Nephron progenitor cell (in vitro differentiated cells): ENCODE data around the gene KRTAP5-8.
"Not testable (repeated sequence)": the region's sequence is repeated elsewhere in the genome, so short reads cannot be mapped to it uniquely, and the experiment has no call there.

Source experiments
- DNase-seq: peaks from one replicate; pipeline ENCODE4 v3.0.0; 2021
- H3K27ac Mint-ChIP-seq: 2 replicates; pipeline ENCODE4 v1.8.0; 2021; ENCODE audit warnings: mild to moderate bottlenecking, moderate library complexity, mixed read lengths
- H3K27me3 Mint-ChIP-seq: 2 replicates; pipeline ENCODE4 v1.8.0; 2021; ENCODE audit warnings: mild to moderate bottlenecking, low read depth, mixed read lengths; ENCODE audit not compliant: poor library complexity
- H3K36me3 Mint-ChIP-seq: 2 replicates; pipeline ENCODE4 v1.8.0; 2021; ENCODE audit warnings: low read depth, mixed read lengths
- H3K4me1 Mint-ChIP-seq: 2 replicates; pipeline ENCODE4 v1.8.0; 2021; ENCODE audit warnings: mixed read lengths
- H3K4me3 Mint-ChIP-seq: 2 replicates; pipeline ENCODE4 v1.8.0; 2021; ENCODE audit warnings: mild to moderate bottlenecking, moderate library complexity, mixed read lengths
- H3K9me3 Mint-ChIP-seq: 2 replicates; pipeline ENCODE4 v1.8.0; 2021; ENCODE audit warnings: mild to moderate bottlenecking, moderate library complexity, mixed read lengths
- CTCF ChIP-seq: fragments of 200-600 bp; sonication (generic); IDR thresholded peaks from 2 replicates; pipeline ENCODE4 v1.5.0; 2021; ENCODE audit warnings: antibody characterized with exemption

Gene KRTAP5-8

GRCh38 chr11:71582309-71582895, 44.6 kb downstream of the KRTAP5-8 start, which contains the start of gene KRTAP5-11:
TSS of gene KRTAP5-11 (minus strand) at chr11:71582875. CDS start at chr11:71582837, 38 bp downstream.
- Mint-ChIP-seq H3K27ac (no peak within 1 kb of the TSS), H3K4me3 (no peak within 1 kb of the TSS), H3K36me3 (no peaks in the 10 kb centered on the region), H3K27me3 (peaks cover 28% of the 10 kb centered on the region), H3K9me3 (no peaks in the 10 kb centered on the region), H3K4me1 (peaks cover 43% of the 10 kb centered on the region)
- DNase-seq: no peak
- no peak for TF ChIP-seq CTCF

- peaks cover 46% of the 10 kb centered on the region for H3K4me1 Mint-ChIP-seq
- not testable (repeated sequence) for H3K36me3 Mint-ChIP-seq, H3K9me3 Mint-ChIP-seq
Measured at GRCh38 chr11:71582969-71583368, 45.1 kb downstream of the KRTAP5-8 start.

GRCh38 chr11:71585673-71586072, 47.8 kb downstream of the KRTAP5-8 start:
- not testable (repeated sequence) for DNase-seq, H3K27ac Mint-ChIP-seq, H3K36me3 Mint-ChIP-seq, H3K9me3 Mint-ChIP-seq, H3K4me3 Mint-ChIP-seq
- Mint-ChIP-seq H3K4me1 (peaks cover 33% of the 10 kb centered on the region), H3K27me3 (peaks cover 32% of the 10 kb centered on the region)

More at GRCh38 chr11:71582969-71583368, 45.1 kb downstream of the KRTAP5-8 start:
- DNase-seq, H3K4me3 Mint-ChIP-seq, H3K27ac Mint-ChIP-seq: not testable (repeated sequence)
- peaks cover 28% of the 10 kb centered on the region for H3K27me3 Mint-ChIP-seq

GRCh38 chr11:71588314-71588713, 50.5 kb downstream of the KRTAP5-8 start:
- H3K36me3 Mint-ChIP-seq, H3K9me3 Mint-ChIP-seq, H3K27ac Mint-ChIP-seq, H3K4me3 Mint-ChIP-seq, DNase-seq: not testable (repeated sequence)
- H3K27me3 Mint-ChIP-seq: peaks cover 18% of the 10 kb centered on the region
- H3K4me1 Mint-ChIP-seq: peaks cover 21% of the 10 kb centered on the region
